Tongue (tissue), 2 donors: ENCODE data around the gene GASK1A. TPM values are rescaled to one million over a fixed set of nuclear protein-coding genes. Genes with fewer than 3 reads are reported as not detected.
"Not testable (repeated sequence)": the region's sequence is repeated elsewhere in the genome, so short reads cannot be mapped to it uniquely, and the experiment has no call there.

Experiments
- DNase-seq: peaks from one replicate; pipeline ENCODE4 v3.0.0-alpha.2; 2015
- total RNA-seq: library from RNA; depleted of rRNA; stranded (reverse); fragments of >200 nt; gene quantifications from one replicate; pipeline ENCODE4 v1.2.3, GENCODE V29; 2014

The GASK1A gene
- total RNA-seq, 1 donor from 2014 or later = 11.2 TPM

DNA sequence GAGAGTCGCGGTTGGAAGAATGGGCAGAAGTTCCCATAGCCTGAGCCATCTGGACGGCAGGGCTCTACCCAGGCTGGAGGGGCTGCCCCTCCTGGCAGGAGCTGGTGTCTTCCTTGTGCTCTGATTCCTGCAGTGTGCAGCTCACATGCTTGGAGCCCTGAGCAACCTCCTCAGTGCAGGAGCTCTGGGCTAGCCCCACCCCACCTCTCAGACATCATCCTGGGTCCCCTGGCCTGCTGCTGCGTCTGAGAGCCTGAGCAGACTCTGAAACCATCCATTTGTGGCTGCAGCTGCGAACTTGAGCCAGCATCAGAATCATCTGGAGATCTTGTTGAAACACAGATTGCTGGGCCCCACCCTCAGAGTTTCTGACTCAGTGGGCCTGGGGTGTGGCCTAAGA is 84.0 kb downstream of the GASK1A start:
- DNase-seq = no peak

DNA sequence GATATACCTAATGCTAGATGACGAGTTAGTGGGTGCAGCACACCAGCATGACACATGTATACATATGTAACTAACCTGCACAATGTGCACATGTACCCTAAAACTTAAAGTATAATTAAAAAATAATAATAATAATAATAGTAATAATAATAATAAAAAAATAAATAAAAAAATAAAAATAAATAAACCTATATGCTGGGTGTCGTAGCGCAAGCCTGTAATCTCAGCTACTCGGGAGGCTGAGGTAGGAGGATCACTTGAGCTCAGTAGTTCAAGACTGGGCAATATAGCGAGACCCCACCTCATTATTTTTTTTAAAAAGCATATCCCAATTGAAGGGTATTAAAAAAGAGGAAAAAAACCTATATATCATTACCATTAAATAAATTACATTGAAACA is 91.6 kb downstream of the GASK1A start:
- DNase-seq = not testable (repeated sequence)

DNA sequence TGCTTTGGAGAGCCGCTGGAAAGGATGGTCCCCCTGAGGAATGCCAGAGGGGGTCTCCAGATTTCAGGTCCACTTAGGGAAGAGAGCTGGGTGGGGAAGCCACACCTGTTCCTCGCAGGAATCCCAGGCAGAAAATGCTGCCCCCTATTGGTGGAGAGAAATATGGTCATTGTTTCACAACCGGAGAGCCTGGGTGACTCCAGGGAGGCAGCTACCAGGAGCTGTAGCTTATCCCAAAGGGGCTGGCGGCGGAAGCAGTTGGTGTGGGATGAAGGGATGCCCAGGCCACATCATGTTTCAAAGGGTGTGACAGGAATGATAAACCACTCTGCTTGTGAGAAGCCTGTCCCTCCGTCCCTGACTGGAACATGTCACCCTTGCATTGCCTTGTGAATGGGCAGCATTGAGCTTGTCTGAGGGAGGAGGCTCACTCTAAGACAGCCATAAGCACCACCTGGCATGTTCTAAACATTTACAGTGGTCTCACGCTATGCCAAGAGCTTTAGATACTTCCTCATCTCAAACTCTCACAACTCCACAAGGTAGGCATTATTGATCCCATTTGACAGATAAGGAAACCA is 92.3 kb downstream of the GASK1A start:
- DNase-seq = no peak

DNA sequence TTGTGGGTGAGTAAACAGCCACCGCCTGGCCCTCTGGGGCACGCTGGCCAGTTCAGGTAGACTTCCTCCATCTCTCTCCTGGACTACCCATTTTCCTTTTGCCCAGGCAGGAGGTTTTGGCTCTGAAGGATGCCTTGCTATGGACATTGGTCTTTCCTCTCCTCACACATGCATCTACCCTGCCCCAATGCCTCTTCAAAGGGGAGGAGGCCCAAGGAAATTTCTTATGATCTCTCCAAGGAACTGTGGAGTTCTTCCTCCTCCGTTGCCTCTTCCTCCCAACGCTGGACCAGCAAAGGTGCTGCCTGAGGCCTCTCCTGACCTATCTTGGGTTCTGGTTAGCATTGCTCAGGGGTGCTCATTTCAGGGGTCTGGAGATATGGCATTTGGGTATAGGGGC is 93.2 kb downstream of the GASK1A start:
- DNase-seq = no peak

GRCh38 chr3:43073116-43073835 is 94.2 kb downstream of the GASK1A start:
- DNase-seq = no peak

- DNase-seq = no peak
Measured at GRCh38 chr3:43073836-43074220, 94.7 kb downstream of the GASK1A start.

DNA sequence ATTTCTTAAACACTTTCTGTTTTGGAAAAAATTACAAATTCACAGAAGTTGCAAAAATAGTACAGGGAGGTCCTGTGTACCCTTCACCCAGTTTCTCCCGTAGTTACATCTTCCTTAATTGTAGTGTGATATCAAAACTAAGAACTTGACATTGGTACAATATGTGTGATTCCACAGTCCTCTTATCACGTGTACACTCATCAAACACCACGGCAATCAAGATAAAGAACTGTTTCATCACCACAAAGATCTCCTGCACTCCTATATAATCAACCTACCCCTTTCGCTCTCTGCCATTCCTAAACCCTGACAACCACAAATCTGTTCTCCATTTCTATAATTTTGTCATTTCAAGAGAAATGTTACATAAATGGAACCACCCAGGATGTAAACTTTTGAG is 95.4 kb downstream of the GASK1A start:
- no peak for DNase-seq

- DNase-seq = no peak
Measured at GRCh38 chr3:43074901-43075689, 96.0 kb downstream of the GASK1A start.

DNA sequence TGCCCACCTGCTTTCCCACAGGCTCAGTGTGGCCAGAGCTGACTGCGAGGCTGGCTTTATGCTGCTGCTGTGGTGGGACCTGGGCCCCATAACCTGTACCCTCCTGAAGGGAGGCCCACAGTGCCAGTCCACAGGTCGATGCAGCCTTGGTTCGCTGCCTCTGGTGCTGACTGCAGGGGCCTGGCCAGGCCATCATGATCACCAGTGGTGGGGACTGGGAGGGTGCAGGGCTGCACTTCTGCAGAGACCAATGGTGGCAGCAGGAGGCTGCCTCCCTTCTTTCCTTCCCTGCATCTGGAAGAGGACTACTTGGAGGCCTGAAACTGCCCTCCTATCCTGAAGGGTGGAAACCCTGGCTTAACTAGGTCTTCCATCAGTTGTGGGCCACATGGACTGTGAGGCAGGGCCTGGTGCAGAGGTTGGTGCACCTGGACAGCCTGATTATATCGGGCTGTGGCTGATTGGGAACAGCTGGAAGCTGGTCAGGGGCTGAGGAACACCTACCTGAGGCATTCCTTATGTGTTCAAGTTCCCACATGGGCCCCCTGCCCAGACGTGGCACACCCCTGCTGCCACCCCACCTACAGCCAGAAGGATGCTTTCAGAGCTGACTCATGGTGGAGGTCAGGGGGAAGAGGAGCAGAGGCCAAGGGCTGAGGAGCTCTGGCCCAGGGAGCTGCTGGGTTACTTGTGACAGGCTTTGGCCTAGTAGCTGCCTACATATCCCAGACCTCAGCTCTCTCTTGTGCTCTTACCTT is 97.0 kb downstream of the GASK1A start:
- DNase-seq = no peak

DNA sequence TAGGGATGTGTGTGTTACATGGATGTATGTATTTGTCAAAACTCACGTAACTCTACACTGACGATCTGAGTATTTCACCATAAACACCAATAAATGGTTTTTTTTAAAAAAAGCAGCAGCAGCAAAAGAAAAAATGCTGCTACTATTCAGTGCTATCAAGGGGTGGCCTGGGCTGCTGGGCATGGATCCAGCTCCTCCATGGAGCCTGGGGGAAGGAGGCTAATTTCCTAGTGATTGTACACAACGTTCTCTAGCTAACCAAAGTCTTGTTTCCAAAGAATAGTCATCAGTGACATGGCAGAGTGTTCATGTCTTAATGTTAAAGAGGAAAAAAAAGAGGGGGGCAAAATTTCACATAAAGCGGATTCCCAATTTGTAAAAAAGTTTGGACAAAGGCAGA is 97.7 kb downstream of the GASK1A start:
- DNase-seq = no peak

DNA sequence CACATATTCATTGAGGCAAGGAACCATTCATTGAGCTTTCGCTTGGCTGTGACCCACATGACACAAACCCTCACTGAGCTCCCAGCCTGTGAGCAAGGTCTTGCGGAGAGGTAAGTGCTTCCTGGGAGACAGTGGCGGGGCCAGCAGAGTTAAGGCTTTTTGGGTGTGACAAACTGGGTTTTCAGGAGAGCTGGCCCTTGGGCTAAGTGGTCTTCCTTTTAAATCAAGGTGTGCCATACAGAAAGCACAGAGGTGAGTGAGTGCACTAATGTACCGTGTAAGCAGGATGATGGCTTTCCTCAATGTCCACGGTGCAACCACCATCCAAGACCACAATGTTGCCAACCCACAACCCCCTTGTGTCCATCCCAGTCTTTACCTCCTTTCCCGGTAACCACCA is 98.2 kb downstream of the GASK1A start:
- no peak for DNase-seq

DNA sequence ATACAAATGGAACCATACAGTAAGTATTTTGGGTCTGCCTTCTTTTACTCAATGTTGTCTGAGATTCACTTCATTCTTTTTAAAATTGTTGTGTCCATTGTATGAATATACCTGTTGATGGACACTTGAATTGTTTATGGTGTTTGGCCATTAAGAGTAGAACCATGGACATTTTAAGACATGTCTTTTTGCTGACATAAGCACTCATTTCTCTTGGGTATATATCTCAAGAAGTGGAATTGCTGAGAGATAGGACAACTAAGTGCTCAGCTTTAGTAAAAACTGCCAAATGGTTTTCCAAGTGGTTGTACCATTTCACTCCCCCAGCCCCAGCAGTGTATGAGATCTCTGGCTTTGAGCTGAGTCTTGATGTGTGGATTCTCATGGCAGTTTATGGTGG is 98.6 kb downstream of the GASK1A start:
- no peak for DNase-seq

GRCh38 chr3:43079536-43080332 is 100.6 kb downstream of the GASK1A start:
- no peak for DNase-seq

- DNase-seq = no peak
Measured at GRCh38 chr3:43080726-43081568, 101.8 kb downstream of the GASK1A start.

DNA sequence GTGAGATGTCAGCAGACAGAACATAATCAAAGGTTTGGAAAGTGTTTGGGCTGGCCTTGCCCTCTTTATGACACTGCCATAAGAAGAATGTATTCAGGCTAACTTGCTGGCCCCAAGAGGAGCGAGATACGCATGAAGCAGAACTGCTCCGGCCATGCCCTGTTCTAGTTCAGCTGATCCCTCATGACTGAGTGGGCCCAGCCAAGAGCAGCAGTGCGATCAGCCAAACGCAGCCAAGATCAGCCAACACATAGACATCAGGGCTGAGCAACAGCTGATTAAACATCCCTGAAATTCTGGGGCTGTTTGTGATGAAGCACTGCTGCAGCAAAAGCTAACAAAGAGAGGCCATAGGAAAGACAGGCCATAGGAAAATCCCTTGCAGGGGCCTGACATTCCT is 102.7 kb downstream of the GASK1A start:
- DNase-seq = no peak

- no peak for DNase-seq
Measured at GRCh38 chr3:43082457-43082856, 103.3 kb downstream of the GASK1A start.

DNA sequence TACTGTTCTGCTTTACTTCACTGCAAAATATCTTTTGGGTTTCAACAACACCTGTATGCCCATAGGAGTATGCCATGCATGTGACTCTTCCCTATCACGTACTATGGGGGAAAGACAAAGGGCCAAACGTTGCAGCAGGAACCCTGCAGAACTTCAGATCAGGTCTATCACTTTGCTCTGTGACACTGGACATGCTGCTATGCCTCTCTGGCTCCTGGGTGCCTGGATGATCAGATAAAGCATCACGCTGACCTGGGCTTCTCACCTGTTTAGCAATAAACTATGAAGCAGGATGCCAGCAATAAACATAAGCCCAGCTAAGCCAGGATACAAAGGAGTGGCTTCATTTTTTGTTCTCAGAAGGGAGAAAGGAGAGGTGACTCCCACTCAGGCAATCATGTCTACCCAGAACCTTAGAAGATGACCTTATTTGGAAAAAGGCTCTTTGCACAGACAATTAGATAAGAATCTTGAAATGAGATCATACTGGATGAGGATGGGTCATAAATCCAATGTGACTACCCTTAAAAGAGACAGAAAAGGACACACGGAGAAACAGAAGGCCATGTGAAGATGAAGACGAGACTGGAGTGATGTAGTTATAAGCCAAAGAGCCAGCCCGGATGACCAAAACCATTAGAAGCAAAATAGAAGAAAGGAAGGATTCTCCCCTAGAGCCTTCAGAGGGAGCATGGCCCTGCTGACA is 107.5 kb downstream of the GASK1A start:
- DNase-seq = no peak

DNA sequence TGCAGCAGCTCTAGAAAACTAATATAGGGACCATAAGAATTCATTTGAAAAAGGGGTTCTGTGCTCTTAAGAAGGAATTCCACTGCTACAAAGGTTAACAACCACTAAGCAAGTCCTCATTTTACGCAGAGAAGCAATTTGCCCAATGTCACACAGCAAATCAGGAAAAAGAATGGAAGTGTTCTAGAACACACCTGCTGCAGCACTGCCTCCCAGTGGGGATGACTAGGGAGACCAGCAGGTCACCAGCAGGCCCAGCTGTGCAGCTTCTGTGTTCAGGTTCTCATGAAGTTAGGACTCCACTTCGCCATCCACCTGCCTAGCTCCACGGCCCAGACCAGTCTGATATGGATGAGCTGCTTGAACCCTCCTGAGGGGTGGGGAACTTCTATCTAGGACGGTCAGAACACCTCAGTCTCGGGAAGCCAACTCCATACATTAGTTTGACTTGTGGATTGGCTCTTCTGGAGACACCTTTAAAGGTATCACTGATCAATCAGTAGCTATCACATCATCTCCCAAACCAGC is 108.2 kb downstream of the GASK1A start:
- DNase-seq = no peak

- DNase-seq = no peak
Measured at GRCh38 chr3:43089081-43089480, 110.0 kb downstream of the GASK1A start.

DNA sequence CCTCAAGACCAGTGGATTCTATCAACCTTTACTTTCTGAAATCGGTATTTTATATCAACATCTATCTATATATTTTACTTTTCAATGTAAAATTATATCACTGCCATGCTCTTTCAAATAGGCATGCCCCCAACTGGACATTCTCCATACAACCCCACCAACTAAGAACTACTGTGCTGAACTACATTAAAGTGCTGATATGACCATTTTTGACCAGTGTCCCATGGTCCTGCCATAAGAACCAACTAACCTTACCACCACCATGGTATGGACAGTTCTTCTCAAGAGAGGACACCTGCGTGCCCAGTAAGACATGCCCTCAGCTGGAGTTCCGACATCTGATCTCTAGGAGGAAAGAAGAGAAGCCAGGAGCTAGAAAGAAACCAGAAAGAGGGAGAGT is 111.1 kb downstream of the GASK1A start:
- no peak for DNase-seq
